ENCODE data around the gene APOD. TPM values are rescaled to one million over a fixed set of nuclear protein-coding genes. Genes with fewer than 3 reads are reported as not detected.

APOD gene
- total RNA-seq, 2 experiments from 2014 or later, result not detected

DNA sequence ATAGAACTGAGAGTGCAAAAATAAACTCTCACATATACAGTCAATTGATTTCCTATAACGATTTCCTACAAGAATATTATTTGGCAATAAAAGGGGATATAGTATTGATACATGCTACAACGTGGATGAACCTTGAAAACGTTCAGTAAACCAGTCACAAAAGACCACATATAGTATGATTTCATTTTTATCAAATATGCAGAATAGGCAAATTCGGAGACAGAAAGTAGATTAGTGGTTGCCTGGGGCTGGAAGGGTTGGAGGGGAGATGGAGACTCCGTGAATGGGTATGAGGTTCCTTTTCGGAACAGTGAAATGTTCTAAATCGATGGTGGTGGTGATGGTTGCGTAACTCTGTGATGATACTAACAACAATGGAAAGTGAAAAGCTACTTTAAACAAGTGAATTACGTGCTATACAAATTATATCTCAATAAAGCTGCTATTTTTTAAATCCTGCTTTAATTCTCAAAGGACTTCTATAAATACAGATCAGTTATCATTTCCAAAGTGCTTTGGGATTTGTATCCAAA is 6.0 kb downstream of the APOD start:
- Mint-ChIP-seq H3K27ac (no peak overlapping the region), H3K36me3 (ENCODE audit: low read depth) (no peaks in the 10 kb centered on the region), H3K4me3 (no peak overlapping the region), H3K9me3 (ENCODE audit: insufficient read depth) (no peaks in the 10 kb centered on the region), H3K4me1 (ENCODE audit: low read depth) (no peaks in the 10 kb centered on the region), H3K27me3 (ENCODE audit: low read depth) (peaks cover 2% of the 10 kb centered on the region)
- CTCF ChIA-PET, result interaction anchor here (0.8 kb wide), 1 partner anchor 18 kb away, joined by 3 read pairs; no protein-coding TSS in a partner anchor
- DNase-seq (no peak), ATAC-seq (no peak)
- POLR2A ChIA-PET, result no interaction called here

DNA sequence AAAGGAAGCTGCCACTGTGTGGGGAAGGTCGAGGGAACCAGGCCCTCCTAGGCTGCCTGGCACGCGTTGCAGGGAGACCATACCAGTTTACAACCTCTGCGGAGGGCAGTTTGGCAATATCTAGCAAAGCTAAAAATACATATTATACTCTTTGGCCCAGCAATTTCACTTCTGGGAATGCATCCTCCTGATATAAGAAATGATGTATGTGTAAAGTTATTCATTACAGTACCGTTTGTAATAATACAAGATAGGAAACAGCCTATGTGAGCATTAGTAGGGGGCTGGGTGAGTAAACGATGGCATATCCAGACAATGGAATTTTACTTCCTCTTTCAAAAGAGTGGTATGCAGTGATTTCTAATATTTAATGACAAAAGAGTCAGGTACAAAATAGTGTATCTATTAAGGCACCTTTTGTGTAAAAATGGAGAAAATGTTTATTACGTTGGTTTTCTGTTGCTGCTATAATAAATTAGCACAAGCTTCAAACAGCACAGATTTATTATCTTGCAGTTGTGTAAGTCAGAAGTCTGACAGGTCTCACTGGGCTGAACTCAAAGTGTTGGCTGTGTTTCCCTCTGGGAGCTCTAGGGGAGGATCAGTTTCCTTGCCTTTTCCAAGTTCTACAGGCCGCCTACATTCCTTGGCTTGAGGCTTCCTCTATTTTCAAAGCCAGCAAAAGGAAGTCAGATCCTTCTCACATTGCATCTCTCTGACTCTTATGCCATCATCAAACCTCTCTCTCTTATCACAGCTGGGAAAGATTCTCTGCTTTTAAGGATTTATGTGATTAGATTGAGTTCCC is 9.0 kb downstream of the APOD start:
- ChIA-PET POLR2A (no interaction called here), CTCF (no interaction called here)
- Mint-ChIP-seq H3K27ac (no peak overlapping the region), H3K4me3 (no peak overlapping the region), H3K4me1 (ENCODE audit: low read depth) (peaks cover 9% of the 10 kb centered on the region), H3K27me3 (ENCODE audit: low read depth) (peaks cover 2% of the 10 kb centered on the region), H3K9me3 (ENCODE audit: insufficient read depth) (no peaks in the 10 kb centered on the region), H3K36me3 (ENCODE audit: low read depth) (no peaks in the 10 kb centered on the region)
- ATAC-seq, result no peak
- DNase-seq, result no peak

DNA sequence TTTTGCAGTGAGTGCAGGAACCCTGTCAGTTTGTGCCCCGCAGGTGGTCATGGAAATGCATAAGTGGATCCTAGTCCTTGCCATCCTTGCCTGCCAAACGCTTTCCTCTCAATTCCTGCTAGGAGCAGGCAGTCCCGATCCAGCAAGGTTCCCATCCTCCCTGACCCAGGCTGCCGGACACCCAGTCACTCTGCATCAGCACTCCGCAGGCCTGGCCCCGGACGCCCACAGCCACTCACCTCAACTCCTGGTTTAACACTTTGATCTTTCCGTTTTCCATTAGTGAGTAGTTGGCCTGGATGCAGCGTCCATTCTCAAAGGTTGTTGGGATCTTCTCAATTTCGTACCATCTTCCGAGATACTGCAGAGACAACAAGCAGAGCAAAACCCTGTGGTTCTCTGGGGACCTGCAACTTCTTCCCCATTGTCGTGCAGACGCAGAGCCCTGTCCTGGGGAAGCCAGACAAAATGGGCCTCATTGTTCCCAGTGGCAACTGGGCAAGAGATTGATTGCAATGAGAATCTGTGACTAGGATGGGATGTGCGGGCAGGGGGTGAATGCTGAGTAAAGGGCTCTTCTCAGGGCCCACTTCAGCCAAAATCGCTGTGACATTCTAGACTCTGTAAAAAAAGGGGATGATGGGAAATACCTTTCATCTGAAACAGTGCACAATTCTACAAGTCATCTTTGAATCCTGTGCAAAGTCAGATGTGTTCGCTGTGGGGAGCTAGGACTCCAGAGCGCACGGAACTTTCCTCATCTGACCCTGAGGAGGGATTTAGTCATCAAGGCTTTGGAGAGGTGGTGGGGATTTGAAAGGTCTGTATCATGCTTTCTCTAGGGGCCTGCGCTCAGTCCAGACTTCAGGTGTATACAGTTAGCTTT is 9.9 kb downstream of the APOD start:
- DNase-seq, result no peak
- ATAC-seq, result no peak
- Mint-ChIP-seq H3K9me3 (ENCODE audit: insufficient read depth) (no peaks in the 10 kb centered on the region), H3K4me1 (ENCODE audit: low read depth) (peaks cover 10% of the 10 kb centered on the region), H3K27ac (no peak overlapping the region), H3K4me3 (no peak overlapping the region), H3K27me3 (ENCODE audit: low read depth) (peaks cover 2% of the 10 kb centered on the region), H3K36me3 (ENCODE audit: low read depth) (no peaks in the 10 kb centered on the region)
- ChIA-PET POLR2A (no interaction called here), CTCF (interaction anchor here (1.3 kb wide), 1 partner anchor 23 kb away, joined by 3 read pairs; no protein-coding TSS in a partner anchor)

DNA sequence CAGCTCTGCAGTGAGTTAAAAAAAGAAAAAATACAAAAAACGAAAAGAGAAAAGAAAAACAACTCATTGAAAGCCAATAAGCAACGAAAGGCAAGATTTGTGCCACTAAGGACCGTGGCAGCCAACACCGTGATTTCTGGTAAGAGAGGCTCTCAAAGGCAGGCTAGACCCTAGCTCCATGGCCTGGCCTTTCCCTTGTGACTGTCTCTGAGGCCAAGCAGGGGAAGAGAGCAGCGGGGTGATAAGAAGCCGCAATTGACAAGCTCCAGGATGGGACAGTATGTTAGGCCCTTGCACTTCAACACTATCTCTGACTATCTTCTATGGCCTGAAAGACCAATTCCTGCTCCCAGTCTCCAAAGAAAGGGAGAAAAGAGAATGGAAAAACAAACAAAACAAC is 12.4 kb downstream of the APOD start:
- no peak overlapping the region for H3K4me3 Mint-ChIP-seq
- no peaks in the 10 kb centered on the region for H3K36me3 Mint-ChIP-seq (ENCODE audit: low read depth)
- DNase-seq, result no peak
- no peaks in the 10 kb centered on the region for H3K9me3 Mint-ChIP-seq (ENCODE audit: insufficient read depth)
- no peak for ATAC-seq
- peaks cover 2% of the 10 kb centered on the region for H3K27me3 Mint-ChIP-seq (ENCODE audit: low read depth)
- H3K4me1 Mint-ChIP-seq (ENCODE audit: low read depth), result peaks cover 22% of the 10 kb centered on the region
- CTCF ChIA-PET, result interaction anchor here (1.1 to 1.7 kb wide), 2 partner anchors 11 to 12 kb away, joined by 4 to 8 read pairs; partner anchors contain the start of gene APOD
- H3K27ac Mint-ChIP-seq, result no peak overlapping the region
- POLR2A ChIA-PET, result no interaction called here

DNA sequence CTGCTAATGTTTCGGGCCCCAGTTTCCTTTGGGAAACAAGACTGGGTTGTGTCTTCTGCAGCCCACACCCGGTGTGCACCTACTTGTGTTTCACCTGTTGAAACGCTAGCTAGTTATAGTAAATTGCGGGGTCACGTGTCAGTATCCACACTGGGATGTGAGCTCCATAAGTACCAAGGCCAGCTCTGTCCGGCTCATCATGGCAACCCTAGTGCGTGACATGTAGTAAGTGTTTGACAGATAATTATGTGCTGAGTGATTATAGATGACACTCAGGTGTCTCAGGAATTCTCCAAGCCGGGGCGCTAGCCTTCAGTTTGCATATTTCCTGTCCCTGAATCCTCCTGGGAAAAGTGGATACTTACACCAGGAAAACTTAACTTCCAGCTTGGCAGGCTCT is 12.8 kb downstream of the APOD start:
- ChIA-PET CTCF (interaction anchor here (1.1 to 1.7 kb wide), 2 partner anchors 11 to 13 kb away, joined by 4 to 8 read pairs; partner anchors contain the start of gene APOD), POLR2A (no interaction called here)
- ATAC-seq (no peak), DNase-seq (no peak)
- Mint-ChIP-seq H3K4me3 (no peak overlapping the region), H3K4me1 (ENCODE audit: low read depth) (peaks cover 22% of the 10 kb centered on the region), H3K36me3 (ENCODE audit: low read depth) (no peaks in the 10 kb centered on the region), H3K27ac (no peak overlapping the region), H3K27me3 (ENCODE audit: low read depth) (peaks cover 2% of the 10 kb centered on the region), H3K9me3 (ENCODE audit: insufficient read depth) (no peaks in the 10 kb centered on the region)

DNA sequence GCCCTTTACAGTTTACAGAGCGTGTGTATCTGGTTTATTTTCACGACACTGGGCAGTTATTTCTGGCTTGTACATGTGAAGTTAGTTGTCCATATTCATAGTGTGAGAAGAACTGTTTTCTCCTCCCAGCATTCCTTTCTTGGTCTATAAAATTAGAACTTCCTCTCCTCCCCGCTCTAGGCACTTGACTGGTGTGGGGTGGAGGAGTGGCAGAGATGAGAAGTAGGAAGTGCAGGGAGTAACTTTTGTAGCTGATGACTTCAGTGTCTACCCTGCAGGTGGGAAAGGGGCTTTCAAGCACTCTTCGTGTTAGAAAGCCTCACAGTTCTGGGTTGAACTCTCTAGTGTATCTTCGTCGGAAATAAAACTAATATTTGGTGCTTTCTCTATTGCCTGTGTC is 13.4 kb downstream of the APOD start:
- Mint-ChIP-seq H3K4me3 (no peak overlapping the region), H3K4me1 (ENCODE audit: low read depth) (peaks cover 22% of the 10 kb centered on the region), H3K36me3 (ENCODE audit: low read depth) (no peaks in the 10 kb centered on the region), H3K27me3 (ENCODE audit: low read depth) (peaks cover 2% of the 10 kb centered on the region), H3K9me3 (ENCODE audit: insufficient read depth) (no peaks in the 10 kb centered on the region), H3K27ac (no peak overlapping the region)
- ATAC-seq (no peak), DNase-seq (no peak)
- ChIA-PET POLR2A (no interaction called here), CTCF (interaction anchor here (1.7 kb wide), 1 partner anchor 10 kb away, joined by 8 read pairs; no protein-coding TSS in a partner anchor)

DNA sequence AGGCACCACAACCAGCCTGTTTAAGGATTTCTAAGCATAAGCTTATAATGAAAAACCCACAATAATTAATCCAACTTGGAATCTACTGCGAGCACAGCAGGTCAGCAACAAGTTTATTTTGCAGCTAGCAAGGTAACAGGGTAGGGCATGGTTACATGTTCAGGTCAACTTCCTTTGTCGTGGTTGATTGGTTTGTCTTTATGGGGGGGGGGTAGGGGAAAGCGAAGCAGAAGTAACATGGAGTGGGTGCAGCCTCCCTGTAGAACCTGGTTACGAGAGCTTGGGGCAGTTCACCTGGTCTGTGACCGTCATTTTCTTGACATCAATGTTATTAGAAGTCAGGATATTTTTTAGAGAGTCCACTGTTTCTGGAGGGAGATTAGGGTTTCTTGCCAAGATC is 15.1 kb downstream of the APOD start:
- DNase-seq (no peak), ATAC-seq (no peak)
- ChIA-PET CTCF (no interaction called here), POLR2A (no interaction called here)
- Mint-ChIP-seq H3K9me3 (ENCODE audit: insufficient read depth) (no peaks in the 10 kb centered on the region), H3K27ac (no peak overlapping the region), H3K27me3 (ENCODE audit: low read depth) (peaks cover 2% of the 10 kb centered on the region), H3K4me1 (ENCODE audit: low read depth) (peaks cover 22% of the 10 kb centered on the region), H3K4me3 (no peak overlapping the region), H3K36me3 (ENCODE audit: low read depth) (no peaks in the 10 kb centered on the region)

DNA sequence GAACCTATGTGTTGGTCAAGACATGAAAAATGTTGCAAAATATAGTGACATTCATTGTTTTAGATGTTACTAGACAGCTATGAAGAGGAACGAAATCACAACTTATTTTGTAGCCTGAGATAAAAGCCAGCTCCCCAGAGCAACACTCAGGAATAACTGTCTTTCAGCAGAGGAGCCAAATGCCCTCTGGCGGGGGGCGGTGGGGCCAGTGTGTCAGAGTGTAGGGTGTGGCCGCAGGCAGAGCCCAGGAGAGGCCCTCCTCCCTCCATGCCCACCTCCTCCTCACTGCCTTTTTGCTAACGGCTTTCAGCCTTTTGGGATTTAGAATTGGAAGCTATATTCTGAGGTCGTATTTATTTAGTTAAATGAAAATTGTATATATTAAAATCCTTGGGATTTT is 16.9 kb downstream of the APOD start:
- POLR2A ChIA-PET, result no interaction called here

DNA sequence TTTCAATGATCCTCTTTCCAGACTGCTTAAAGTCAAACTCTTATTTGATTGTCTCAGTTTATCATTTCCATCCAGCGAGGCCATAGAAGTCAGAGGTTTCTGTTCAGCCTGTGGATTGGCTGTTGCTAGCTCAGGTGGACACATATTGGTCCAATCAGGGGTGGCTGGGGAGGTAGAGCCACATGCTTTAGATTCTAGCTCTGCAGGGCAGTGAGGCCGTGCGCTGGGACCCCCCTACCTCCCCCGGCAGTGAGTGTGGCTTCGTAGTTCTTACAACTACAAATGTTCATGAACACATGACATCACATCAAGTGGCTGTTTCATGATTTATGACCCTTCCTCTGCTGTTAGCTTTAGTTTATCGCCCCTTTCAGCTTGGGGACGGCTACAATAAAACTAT is 18.0 kb downstream of the APOD start:
- POLR2A ChIA-PET, result no interaction called here
- DNase-seq, result no peak
- no peak for ATAC-seq
- H3K27me3 Mint-ChIP-seq (ENCODE audit: low read depth), result peaks cover 2% of the 10 kb centered on the region
- H3K36me3 Mint-ChIP-seq (ENCODE audit: low read depth), result no peaks in the 10 kb centered on the region
- H3K4me3 Mint-ChIP-seq, result no peak overlapping the region
- H3K4me1 Mint-ChIP-seq (ENCODE audit: low read depth), result peaks cover 27% of the 10 kb centered on the region
- no peak overlapping the region for H3K27ac Mint-ChIP-seq
- no peaks in the 10 kb centered on the region for H3K9me3 Mint-ChIP-seq (ENCODE audit: insufficient read depth)
- CTCF ChIA-PET, result interaction anchor here (1.0 to 1.5 kb wide), 2 partner anchors 18 to 285 kb away, joined by 3 read pairs; partner anchors contain the start of gene APOD

More for the DNA sequence above, 16.9 kb downstream of the APOD start:
- Mint-ChIP-seq H3K36me3 (ENCODE audit: low read depth) (no peaks in the 10 kb centered on the region), H3K27me3 (ENCODE audit: low read depth) (peaks cover 2% of the 10 kb centered on the region), H3K27ac (no peak overlapping the region), H3K9me3 (ENCODE audit: insufficient read depth) (no peaks in the 10 kb centered on the region), H3K4me1 (ENCODE audit: low read depth) (peaks cover 28% of the 10 kb centered on the region), H3K4me3 (no peak overlapping the region)
- CTCF ChIA-PET, result interaction anchor here (1.0 to 1.9 kb wide), 4 partner anchors 8 to 284 kb away, joined by 3 to 7 read pairs (median 4); partner anchors contain the start of gene APOD
- ATAC-seq (no peak), DNase-seq (no peak)

DNA sequence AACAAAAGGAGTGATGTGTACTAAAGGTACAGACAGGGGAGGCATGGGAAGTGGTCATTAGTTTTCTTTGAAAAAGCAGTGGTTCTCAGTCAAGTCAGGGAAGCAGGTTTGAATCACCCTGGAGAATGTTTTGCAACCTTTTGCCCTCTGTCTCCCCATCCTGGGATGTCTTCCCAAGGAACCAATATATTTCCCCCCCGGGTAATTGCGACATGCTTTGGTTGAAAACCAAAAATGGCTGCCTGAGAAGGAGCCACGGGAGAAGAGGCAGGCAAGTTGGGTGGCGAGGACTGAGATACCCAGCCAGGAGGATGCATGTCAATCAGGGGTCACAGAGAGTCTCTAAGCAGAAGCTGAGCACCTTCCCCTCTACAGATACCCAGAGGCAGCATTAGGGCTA is 20.4 kb downstream of the APOD start:
- POLR2A ChIA-PET, result no interaction called here
- Mint-ChIP-seq H3K36me3 (ENCODE audit: low read depth) (no peaks in the 10 kb centered on the region), H3K27ac (no peak overlapping the region), H3K9me3 (ENCODE audit: insufficient read depth) (no peaks in the 10 kb centered on the region), H3K27me3 (ENCODE audit: low read depth) (peaks cover 2% of the 10 kb centered on the region), H3K4me1 (ENCODE audit: low read depth) (peaks cover 23% of the 10 kb centered on the region), H3K4me3 (no peak overlapping the region)
- DNase-seq (no peak), ATAC-seq (no peak)
- CTCF ChIA-PET, result interaction anchor here (1.0 kb wide), 1 partner anchor 14 kb away, joined by 4 read pairs; no protein-coding TSS in a partner anchor

DNA sequence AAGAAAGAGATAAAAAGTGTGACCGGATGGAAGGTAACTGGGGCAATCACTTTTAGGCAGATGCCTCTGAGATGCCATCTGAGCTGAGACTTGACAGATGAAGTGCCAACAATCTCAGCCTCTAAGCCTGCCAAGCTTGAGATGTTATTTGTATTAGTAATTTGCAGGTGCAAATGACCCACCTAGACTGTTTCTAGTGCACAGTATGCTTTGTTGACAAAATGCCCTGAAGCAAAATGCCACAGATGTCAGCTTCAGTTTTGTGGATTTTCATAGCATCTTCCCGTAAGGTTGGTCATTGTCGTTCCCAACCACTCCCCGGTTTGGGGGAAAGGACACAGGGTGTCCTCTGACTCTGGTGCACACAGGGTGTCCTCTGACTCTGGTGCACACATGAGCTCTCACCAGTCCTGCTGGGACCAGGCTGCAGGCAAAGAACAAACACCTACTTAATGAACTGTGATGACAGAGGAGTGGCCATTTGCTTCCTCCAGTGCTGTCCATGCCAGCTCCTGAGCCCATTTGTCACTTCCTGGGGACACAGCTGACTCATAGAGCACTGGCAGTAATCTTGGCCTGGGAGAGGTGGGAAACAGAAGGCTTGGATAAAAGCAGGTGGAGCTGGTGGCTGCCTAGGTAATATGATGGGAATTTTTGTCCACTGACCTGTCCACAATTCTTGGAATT is 23.9 kb downstream of the APOD start:
- POLR2A ChIA-PET, result no interaction called here
- no peak for ATAC-seq
- peaks cover 28% of the 10 kb centered on the region for H3K4me1 Mint-ChIP-seq (ENCODE audit: low read depth)
- H3K36me3 Mint-ChIP-seq (ENCODE audit: low read depth), result no peaks in the 10 kb centered on the region
- CTCF ChIA-PET, result interaction anchor here (0.9 to 1.6 kb wide), 9 partner anchors 9 to 289 kb away, joined by 3 to 8 read pairs (median 3); partner anchors contain the start of gene XXYLT1
- no peak overlapping the region for H3K27ac Mint-ChIP-seq
- H3K4me3 Mint-ChIP-seq, result no peak overlapping the region
- no peaks in the 10 kb centered on the region for H3K9me3 Mint-ChIP-seq (ENCODE audit: insufficient read depth)
- no peaks in the 10 kb centered on the region for H3K27me3 Mint-ChIP-seq (ENCODE audit: low read depth)
- DNase-seq, result no peak
